Uterus (tissue), 2 donors: Measurements from ENCODE around the gene ATAD3B.

Experiments used
- CTCF ChIP-seq, 4 experiments: fragments of 200-600 bp in 2 of 4; fragments of 450-650 bp in 2 of 4; sonication (generic) in 2 of 4; IDR thresholded peaks; one replicate each; pipeline ENCODE4 v1.5.1; 2016 to 2019; ENCODE audit warnings: antibody characterized with exemption in 4 of 4, mild to moderate bottlenecking in 2 of 4, moderate library complexity in 1 of 4
- POLR2A ChIP-seq, 2 donors: fragments of 450-650 bp; IDR thresholded peaks; one replicate each; pipeline ENCODE4 v1.6.1; 2016; ENCODE audit warnings: antibody characterized with exemption in 2 of 2, mild to moderate bottlenecking in 1 of 2, moderate library complexity in 1 of 2

- no peak for TF ChIP-seq CTCF (IDR thresholded peaks at IDR 0.05)
- no peak for TF ChIP-seq POLR2A (IDR thresholded peaks at IDR 0.05)
These were observed 71.5 kb downstream of the ATAD3B start for GRCh38 chr1:1542766-1543705.
